ENCODE data around the gene NFATC1. TPM values are rescaled to one million over a fixed set of nuclear protein-coding genes. Genes with fewer than 3 reads are reported as not detected.
A peak's percentile ranks its signal among the peaks of the same experiment; 100 is the strongest.

The NFATC1 gene
- total RNA-seq, 4 donors from 2014 or later = 2.1 to 41.3 (median 7.6) TPM

GRCh38 chr18:79384151-79384807 is 11.5 kb upstream of the NFATC1 start:
- H3K9me3 ChIP-seq = no peaks in the 10 kb centered on the region
- DNase-seq = peak in 1 of 3 donors; percentile 14

GRCh38 chr18:79384834-79385233 is 10.9 kb upstream of the NFATC1 start:
- Histone ChIP-seq H3K36me3 (no peaks in the 10 kb centered on the region), H3K27ac (no peak overlapping the region), H3K27me3 (no peaks in the 10 kb centered on the region), H3K4me3 (no peak overlapping the region), H3K9me3 (no peaks in the 10 kb centered on the region), H3K4me1 (no peaks in the 10 kb centered on the region)
- DNase-seq = peak in 1 of 3 donors; percentile 13
- no peak for TF ChIP-seq POLR2A (IDR thresholded peaks at IDR 0.05)
- no peak for TF ChIP-seq CTCF (IDR thresholded peaks at IDR 0.05)

More at GRCh38 chr18:79384151-79384807, 11.5 kb upstream of the NFATC1 start:
- Histone ChIP-seq H3K4me1 (peaks cover 0 to under 1% (median under 1%) of the 10 kb centered on the region in 4 donors), H3K27me3 (no peaks in the 10 kb centered on the region), H3K4me3 (no peak overlapping the region), H3K36me3 (no peaks in the 10 kb centered on the region), H3K27ac (no peak overlapping the region)
- no peak for TF ChIP-seq POLR2A (IDR thresholded peaks at IDR 0.05)
- no peak for TF ChIP-seq CTCF (IDR thresholded peaks at IDR 0.05)

GRCh38 chr18:79385326-79385707 is 10.4 kb upstream of the NFATC1 start:
- H3K27ac ChIP-seq = no peak overlapping the region
- no peaks in the 10 kb centered on the region for H3K4me1 ChIP-seq
- DNase-seq = no peak
- TF ChIP-seq POLR2A (IDR thresholded peaks at IDR 0.05) = no peak
- no peak for TF ChIP-seq CTCF (IDR thresholded peaks at IDR 0.05)
- H3K4me3 ChIP-seq = no peak overlapping the region
- H3K27me3 ChIP-seq = no peaks in the 10 kb centered on the region
- H3K9me3 ChIP-seq = no peaks in the 10 kb centered on the region
- H3K36me3 ChIP-seq = no peaks in the 10 kb centered on the region

GRCh38 chr18:79385708-79386341 is 9.9 kb upstream of the NFATC1 start:
- no peak overlapping the region for H3K27ac ChIP-seq
- H3K9me3 ChIP-seq = no peaks in the 10 kb centered on the region
- no peak for TF ChIP-seq CTCF (IDR thresholded peaks at IDR 0.05)
- no peak for TF ChIP-seq POLR2A (IDR thresholded peaks at IDR 0.05)
- H3K36me3 ChIP-seq = no peaks in the 10 kb centered on the region
- no peak for DNase-seq
- no peak overlapping the region for H3K4me3 ChIP-seq
- H3K27me3 ChIP-seq = no peaks in the 10 kb centered on the region
- H3K4me1 ChIP-seq = no peaks in the 10 kb centered on the region

DNA sequence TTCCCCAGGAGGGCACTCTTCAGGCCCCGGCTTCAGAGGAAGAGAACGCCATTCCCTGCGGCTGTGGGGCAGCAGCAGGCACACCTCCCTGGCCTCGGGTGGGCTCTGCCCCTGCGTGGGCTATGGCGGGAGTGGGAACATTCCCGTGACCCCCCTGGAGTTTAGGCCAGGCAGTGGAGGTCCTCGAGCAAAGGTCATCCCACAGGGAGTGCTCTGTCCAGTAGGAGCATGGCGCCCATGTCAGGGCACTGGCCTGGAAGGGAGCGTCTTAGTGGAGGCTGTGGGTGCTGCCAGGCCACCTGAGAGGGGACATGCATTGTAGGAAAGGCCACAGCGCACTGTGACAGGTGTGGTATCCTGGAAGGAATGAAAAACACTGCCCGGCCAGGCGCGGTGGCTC is 9.2 kb upstream of the NFATC1 start:
- Histone ChIP-seq H3K27me3 (no peaks in the 10 kb centered on the region), H3K4me3 (no peak overlapping the region), H3K9me3 (no peaks in the 10 kb centered on the region), H3K27ac (no peak overlapping the region), H3K36me3 (no peaks in the 10 kb centered on the region), H3K4me1 (no peaks in the 10 kb centered on the region)
- DNase-seq = peak in 2 of 3 donors; percentile 33 to 43
- no peak for TF ChIP-seq CTCF (IDR thresholded peaks at IDR 0.05)
